GM21717 (cell line): ENCODE results near the gene SLC16A5.
A peak's percentile ranks its signal among the peaks of the same experiment; 100 is the strongest.
"Not testable (repeated sequence)": the region's sequence is repeated elsewhere in the genome, so short reads cannot be mapped to it uniquely, and the experiment has no call there.

Experiments
- ATAC-seq: cut with Tn5 transposase; IDR thresholded peaks from one replicate; pipeline ENCODE4 v1.9.1; 2021; ENCODE audit warnings: mild to moderate bottlenecking, moderate library complexity; ENCODE audit not compliant: unreplicated experiment

SLC16A5 gene

DNA sequence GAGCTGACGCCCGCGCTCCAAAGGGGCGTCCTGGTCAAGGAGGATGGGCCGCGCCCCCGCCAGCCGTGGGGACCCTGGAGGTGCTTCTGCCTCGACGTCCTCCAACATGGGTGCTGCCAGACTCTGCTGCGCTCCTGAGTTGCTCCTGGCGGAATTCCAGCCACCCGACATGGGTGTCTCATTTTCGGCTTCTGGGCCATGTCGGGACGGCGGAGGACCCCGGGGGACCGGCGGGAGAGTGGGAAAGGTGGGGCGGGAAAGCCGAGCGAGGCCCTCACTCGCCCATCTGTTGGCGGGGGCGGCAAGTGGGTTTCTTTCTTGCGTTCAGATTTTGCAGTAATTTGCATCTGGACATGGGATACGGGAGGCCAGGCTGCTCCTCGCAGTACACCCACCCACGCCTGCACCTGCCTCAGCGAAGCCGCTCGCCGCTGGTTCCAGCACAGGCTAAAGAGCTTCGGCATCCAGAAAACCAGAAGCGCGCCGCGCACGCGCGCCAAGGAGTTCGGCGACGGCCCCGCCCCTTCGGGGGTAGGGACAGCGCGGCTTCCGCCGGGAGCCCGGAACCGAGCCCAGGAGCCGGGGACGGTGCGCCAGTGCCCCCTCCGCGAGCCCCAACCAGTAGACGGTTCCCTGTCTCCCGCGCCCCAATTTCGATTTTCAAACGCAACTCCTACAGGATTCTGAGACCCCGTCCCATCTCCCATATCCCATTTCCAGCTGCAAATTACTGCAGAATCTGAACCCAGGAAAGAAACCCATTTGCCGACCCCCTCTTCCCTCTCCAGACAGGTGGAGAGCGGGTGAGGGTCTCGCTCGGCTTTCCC lies 21.9 kb downstream of the SLC16A5 start, which contains the start of gene ARMC7:
Gene ARMC7 (plus strand): TSS at position 563 of the 827 bp plus-strand sequence. CDS start 320 bp downstream, outside the sequence.
- ATAC-seq, result no peak

DNA sequence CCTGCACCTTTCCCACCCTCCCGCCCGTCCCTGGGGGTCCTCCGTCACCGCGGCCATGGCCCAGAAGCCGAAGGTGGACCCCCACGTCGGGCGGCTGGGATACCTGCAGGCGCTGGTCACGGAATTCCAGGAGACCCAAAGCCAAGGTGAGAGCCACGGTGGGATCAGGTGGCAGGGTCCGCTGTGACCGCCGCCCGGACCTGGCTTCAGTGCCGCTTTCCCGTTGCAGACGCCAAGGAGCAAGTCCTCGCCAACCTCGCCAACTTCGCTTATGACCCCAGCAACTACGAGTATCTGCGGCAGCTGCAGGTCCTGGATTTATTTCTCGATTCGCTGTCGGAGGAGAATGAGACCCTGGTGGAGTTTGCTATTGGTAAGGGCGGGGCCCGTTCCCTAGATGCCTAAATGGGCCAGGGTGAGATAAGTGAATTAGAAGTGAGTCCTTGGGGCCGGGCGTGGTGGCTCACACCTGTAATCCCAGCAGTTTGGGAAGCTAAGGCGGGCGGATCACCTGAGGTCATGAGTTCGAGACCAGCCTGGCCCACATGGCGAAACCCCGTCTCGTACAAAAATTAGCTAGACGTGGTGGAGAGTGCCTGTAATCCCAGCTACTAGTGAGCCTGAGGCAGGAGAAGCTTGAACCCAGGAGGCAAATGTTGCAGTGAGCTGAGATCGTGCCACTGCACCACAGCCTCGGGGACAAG lies 22.6 kb downstream of the SLC16A5 start:
- ATAC-seq, result no peak

DNA sequence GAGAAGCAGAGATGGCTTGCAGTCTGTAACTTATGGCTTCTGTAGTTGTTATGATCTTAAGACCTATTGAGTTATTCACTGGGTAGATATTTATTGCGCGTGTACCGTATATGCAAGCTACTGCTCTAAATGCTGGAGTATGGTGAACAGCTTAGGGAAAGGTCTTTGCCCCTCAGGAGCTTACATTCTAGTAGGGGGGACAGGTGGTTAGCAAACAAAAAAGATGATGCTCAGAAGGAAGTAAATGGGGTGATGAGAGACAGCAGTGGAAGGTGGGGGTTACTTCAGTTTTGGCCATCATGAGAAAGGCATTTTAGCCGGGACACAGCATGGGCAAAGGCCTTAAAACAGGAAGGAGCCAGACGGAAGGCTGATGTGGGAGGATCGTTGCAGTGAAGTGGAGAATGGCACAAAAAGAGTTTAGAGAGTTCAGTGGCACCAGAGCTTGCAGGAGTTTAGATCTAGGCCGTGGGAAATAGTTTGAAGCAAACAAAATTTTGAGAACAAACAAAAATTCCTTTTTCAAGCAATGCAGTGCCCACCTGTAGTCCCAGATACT lies 24.1 kb downstream of the SLC16A5 start:
- ATAC-seq, result no peak

DNA sequence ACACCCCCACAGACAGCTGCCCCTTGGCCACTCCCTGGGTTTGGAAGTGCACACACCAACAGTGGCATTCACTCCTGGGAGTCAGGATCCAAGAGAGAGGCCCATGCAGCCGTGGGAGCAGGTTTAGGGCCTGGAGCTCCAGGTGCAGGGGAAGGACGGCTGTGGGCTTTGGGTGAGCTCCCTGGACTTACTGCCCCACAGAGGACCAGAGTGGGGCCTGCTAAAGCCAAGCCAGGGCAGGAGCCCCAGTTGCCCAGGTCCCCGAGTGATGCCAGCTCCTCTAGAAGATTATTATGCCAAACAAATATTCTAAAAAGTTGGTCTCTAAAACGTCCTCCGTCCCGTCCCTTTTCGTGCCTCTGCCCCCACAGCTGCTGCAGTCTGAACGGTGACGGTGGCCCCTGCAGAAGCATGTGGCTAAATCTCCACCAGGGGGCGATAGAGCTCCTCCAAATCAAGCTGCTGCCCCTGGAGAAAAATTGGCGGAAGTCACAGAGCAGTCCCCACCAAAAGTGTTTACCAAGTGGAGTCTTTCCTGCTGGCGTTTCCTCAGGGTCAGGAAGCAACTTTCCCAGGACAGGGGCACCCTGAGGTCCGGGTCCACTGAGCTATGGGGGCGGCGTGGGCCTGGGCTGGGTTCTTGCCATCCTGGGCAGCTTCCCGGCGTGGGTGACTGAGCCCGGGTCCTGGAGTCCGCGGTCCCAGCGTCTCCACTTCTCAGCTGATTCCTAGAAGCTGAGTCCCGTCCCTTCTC lies 26.2 kb downstream of the SLC16A5 start:
- ATAC-seq, result no peak

DNA sequence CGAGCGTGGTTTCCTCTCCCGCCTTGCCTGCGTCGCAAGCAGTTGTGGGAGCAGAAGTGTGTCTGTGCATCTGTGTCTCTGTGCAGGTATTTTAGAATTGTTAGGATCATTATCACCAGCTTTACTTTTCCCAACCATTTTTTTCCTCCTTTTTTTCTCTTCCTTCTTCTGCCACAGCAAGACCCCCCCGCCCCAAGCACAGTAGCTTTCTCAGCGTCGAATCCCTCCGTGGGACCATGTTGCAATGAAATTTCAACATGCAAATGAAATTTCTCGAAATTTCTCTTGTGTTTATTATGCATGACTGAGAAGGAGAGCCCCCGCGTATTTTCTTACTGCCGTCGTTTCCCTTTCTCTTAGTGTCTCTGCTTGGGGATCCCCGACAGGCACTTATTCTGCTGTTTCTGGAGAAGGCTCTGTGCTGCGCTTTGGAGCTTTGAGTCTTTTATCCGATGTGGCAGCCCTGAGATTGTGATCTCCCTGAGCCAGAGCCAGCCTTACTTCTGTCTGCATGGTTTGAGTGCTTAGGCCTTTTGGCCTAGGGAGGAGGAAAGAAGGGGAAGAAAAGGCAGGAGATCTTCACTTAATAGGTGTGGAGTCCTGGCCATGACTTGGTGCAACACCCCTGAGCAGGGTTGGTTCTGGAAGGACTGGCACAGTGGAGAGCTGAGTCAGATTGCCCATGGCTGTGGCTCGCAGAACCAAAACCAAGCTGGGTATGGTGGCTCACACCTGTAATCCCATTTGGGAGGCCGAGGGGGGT lies 27.0 kb downstream of the SLC16A5 start:
- no peak for ATAC-seq

DNA sequence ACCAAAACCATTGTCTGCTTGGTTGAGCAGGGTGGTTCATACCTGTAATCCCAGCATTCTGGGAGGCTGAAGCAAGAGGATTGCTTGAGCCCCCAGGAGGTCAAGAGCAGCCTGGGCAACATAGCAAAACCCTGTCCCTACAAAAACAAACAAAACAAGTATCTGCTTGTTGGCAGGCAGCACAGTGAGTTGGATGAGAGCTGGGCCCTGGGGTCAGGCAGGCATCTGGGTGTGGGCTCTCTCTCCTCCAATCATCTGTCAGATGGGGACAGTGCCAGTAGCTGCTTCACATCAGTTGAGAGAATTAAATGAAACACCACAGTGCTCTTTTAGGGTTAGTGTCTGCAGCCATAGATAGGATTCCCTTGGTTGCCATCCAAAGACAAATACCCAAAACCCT lies 27.8 kb downstream of the SLC16A5 start:
- no peak for ATAC-seq

DNA sequence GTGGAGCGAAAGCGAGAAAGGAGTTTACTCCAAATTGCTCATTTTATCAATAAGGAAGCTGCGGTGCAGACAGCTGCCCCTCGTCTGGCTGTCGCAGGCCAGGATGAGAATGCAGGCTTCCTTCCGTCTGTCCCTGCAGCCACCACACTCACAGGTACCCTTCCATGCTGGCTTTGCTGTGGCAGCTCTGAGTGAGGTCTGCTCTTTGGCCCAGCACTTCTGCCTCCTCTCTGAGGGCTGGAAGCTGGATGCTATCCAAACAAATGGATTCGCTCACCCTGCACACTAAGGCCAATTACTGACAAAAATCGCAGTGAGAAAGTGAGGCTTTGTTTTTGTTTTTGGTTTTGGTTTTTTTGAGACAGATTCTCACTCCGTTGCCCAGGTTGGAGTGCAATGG lies 29.0 kb downstream of the SLC16A5 start:
- no peak for ATAC-seq

DNA sequence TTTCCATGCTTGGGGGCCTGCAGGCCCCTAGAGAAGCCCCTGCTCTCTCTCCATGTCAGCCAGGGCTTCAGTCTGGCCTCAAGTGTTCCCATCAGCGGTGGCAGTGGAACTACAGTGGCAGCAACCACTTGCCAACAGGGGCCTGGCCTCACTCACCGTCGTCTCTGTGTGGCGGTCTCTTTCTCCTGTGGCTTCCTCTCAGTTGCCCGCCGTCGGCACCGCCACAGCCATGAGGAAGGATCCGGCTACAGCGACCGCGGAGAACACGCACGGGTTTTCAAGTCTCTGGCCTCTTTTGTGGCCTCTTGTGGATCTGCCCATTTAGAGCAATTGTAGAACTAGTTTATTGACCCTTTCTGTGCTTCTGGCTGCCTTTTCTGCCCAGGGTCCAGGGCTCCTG lies 30.6 kb downstream of the SLC16A5 start:
- ATAC-seq, result no peak

DNA sequence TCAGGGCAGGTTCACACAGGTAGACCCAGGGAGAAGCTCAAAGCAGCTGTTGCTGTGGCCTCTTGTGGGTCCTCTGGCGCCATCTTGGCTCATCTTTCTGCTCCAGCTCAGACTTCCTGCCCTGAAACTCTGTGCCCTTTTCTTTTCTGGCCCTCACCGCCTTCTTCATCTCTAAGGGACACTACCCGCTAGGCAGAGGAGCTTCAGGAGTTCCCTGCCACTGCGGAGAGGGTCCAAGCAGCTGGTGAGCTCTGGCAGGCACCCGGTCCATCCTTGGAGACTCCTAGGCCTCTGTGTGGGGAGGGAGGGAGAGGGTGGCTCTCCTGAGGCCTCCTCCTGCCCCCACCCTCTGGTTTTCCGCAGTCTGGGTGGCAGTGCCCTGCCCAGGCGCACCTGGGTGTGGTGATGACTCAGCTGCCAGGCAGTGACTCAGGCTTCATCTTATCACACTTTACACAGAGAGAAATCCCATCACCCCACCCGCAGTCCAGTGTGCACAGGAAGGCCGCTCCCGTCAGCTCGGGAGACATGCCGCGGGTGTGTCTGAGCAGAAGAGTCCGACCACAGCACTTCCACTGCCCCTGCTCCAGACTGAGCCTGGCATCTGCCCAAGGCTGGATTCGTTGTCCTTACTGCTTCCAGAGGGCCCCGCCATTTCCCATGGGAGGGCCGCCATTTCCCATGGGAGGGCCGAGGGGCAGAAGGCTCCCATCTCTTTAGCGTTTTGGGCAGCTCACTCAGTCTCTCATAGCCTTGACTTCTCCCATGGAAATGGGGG lies 36.5 kb downstream of the SLC16A5 start:
- ATAC-seq, result no peak

DNA sequence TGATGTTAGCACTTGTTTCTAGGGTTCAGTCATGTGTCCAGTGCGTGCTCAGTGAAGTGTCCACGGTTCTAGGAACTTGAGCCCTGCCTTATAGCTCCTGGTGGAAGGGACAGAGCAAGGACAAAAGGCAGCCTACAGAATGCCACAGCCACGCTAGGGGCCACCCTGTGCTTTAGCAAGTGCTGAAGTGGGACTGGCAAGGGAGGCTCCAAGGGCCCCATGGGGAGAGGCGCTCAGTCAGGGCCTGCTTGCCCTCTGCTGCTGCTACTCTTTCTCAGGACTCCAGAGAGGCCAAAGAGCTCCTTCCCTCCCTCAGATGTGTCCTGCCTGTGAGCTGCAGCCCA lies 37.0 kb downstream of the SLC16A5 start:
- ATAC-seq, result no peak

DNA sequence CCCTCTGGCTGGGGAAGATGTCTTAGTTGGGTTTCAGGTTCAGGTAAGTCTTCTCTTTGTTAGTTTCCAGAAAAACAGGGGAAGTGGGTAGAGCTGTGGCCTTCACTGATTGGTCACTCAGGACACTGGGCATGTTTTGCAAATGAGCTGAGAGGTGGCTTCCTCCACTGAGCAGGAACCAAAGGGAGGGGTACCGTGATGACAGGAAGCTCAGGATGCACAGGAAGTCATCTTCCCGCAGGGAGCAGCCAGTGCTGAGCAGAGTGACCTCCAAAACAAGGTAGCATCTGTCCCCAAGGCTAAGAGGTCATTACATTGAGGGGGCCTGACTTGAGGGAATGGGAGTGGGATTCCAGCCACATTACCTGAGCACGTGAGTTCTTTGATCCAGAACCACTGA lies 38.2 kb downstream of the SLC16A5 start:
- no peak for ATAC-seq

DNA sequence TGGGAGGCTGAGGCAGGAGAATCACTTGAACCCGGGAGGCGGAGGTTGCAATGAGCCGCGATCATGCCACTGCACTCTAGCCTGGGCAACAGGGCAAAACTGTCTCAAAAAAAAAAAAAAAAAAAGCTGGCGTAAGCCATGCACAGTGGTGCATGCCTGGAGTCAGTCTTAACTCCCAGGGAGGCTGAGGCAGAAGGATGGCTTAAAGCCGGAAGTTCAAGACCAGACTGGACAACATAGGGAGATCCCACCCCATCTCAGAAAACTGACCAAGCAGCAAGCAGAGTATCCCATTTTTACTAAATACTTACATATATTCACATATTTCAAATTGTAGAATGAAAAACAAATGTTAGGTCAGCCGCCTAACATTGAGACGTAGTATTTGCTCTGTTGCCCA lies 39.2 kb downstream of the SLC16A5 start:
- no peak for ATAC-seq

DNA sequence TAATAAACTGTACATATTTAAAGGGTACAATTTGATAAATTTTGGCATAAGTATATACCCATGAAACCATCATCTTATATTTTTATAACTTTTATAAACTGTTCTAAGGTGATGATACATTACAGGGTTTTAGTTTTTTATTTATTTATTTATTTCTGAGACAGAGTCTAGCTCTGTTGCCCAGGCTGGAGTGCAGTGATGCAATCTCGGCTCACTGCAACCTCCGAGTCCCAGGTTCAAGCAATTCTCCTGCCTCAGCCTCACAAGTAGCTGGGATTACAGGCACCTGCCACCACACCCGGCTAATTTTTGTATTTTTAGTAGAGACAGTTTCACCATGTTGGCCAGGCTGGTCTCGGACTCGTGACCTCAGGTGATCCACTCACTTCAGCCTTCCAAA lies 40.2 kb downstream of the SLC16A5 start:
- ATAC-seq, result not testable (repeated sequence)

DNA sequence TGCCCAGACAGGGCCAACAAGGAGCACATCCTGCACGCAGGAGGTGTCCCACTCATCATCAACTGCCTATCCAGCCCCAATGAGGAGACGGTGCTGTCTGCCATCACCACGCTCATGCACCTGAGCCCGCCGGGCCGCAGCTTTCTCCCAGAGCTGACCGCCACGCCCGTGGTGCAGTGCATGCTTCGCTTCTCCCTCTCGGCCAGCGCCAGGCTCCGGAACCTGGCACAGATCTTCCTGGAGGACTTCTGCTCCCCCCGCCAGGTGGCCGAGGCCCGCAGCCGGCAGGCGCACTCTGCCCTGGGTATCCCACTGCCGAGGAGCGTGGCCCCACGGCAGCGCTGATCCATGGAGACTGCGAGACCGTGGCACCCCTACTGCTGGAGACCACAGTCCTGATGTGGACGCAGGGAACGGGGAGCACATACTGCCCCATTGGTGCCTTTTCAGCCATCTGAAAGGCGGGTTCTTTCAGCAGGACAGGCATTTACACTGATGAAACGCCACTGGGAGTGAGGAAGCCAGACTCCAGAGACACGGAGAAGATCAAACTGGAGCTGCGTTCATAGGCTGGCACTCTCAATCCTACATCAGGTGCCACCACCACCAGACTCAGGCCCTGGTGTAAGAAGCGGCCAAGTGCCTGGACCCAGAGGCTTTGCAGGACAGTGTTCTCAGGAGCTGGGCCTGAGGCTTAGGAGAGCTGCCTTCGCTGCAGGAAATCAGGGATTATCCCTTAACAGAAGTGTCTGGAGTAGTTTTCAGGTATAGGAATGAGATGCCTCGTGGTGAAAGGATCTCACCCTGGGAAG lies 41.1 kb downstream of the SLC16A5 start:
- ATAC-seq, result no peak

DNA sequence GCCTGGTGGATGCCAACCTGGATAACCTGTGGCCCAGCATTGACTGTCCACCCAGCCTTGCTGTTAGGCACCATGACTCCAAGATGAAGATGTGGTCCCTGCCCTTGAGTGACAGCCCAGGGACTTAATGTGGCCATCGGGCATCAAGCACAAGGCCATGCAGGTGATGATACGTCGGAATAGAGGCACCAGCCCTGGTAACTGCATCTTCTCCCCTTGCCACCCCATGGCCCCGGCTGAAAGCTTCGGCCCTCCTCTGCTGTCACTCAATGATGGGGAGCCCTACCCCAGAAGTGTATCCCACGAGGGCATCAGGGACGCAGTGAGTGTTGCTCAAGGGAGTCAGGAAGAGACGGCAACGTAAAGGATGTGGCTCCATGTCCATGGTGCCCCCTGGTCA lies 41.8 kb downstream of the SLC16A5 start:
- no peak for ATAC-seq

DNA sequence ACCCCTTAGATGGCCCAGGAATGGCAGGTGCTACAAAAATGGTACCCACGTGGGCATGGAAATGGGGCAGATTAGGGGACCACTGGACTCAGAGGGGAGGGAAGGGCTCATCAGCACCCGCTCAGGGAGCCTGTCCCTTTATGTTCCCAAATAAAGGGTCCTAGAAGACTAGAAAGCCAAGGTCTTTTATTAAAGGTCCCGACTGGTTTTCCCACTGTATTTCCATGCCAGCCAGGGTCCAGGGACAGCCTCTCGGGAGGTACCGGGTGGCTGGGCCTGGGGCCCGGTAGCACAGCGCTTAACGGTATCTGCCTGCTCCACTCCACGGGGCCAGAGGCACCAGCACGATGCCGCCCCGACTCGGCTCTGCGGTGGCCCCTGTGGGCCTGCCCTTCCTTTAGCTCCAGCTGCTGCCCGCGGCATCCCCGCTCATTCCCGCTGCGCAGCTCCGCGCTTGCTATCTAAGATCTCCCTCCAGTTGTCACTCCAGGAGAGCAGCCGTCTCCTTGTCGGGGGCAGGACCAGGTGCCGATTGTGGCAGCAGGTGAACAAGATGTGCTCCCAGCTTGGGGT lies 42.4 kb downstream of the SLC16A5 start:
- ATAC-seq, result no peak

DNA sequence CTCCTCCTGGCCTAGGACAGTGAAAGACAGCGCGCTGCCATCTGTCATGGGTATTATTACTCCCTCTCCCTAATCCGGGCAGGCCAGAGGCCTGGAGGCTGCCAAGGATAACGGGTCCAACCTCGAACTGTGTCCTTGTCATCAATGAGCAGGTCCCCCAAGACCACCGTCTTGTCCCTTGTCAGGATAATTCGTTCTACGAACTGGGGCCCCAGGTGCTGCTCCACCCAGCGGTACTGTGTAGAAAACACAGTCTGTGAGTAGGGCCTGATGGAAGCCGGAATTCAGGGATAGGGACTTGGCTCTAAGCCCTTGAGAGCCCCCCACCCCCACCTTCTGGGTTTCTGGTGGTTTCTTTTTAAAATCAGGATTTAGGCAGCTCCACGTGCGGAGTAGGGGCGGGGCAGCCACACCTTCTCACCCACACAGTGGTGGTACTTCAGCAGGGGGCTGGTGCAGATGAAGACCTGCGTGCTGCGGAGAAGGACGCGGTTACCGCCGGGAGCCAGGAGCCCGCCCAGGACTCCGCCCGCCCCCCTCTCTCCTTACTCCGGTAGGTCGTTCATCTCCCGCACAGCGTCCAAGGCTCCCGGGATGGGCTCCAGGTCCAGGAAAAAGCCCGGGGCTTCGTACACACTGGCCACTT lies 43.0 kb downstream of the SLC16A5 start:
- peak; percentile 22 for ATAC-seq
